GM19239 (cell line): Measurements from ENCODE around the gene EEF2K.
A peak's percentile ranks its signal among the peaks of the same experiment; 100 is the strongest.
"Not testable (repeated sequence)": the region's sequence is repeated elsewhere in the genome, so short reads cannot be mapped to it uniquely, and the experiment has no call there.

Source experiments
- DNase-seq: peaks from one replicate; pipeline ENCODE4 v3.0.0; 2011; ENCODE audit warnings: low spot score; ENCODE audit not compliant: insufficient read length
- FAIRE-seq: peaks from 2 replicates; lab custom pipeline; 2011; peaks lifted over from hg19 to GRCh38; lab: Jason Lieb, UNC

Gene EEF2K

GRCh38 chr16:22188595-22189442, 17.3 kb upstream of the EEF2K start:
- DNase-seq, result peak; percentile 65
- FAIRE-seq, result peak; percentile 92

GRCh38 chr16:22189473-22190080, 16.5 kb upstream of the EEF2K start:
- no peak for DNase-seq
- FAIRE-seq, result peak; percentile 72

GRCh38 chr16:22190081-22190775, 15.8 kb upstream of the EEF2K start:
- FAIRE-seq (no peak), DNase-seq (peak; percentile 67)

GRCh38 chr16:22190776-22191531, 15.1 kb upstream of the EEF2K start:
- FAIRE-seq (peak; percentile 97), DNase-seq (peak; percentile 50)

- no peak for FAIRE-seq
- no peak for DNase-seq
These were observed 14.4 kb upstream of the EEF2K start for GRCh38 chr16:22191532-22192260.

- FAIRE-seq (peak; percentile 91), DNase-seq (no peak)
These were observed 13.6 kb upstream of the EEF2K start for GRCh38 chr16:22192261-22193062.

- FAIRE-seq (no peak), DNase-seq (no peak)
These were observed 13.0 kb upstream of the EEF2K start for GRCh38 chr16:22193063-22193411.

GRCh38 chr16:22194707-22195444, 11.2 kb upstream of the EEF2K start:
- DNase-seq, result no peak
- no peak for FAIRE-seq

GRCh38 chr16:22195445-22195694, 10.7 kb upstream of the EEF2K start:
- FAIRE-seq (no peak), DNase-seq (no peak)

GRCh38 chr16:22195695-22196558, 10.2 kb upstream of the EEF2K start:
- FAIRE-seq (peak; percentile 44), DNase-seq (no peak)

- not testable (repeated sequence) for DNase-seq, FAIRE-seq
These were observed 9.4 kb upstream of the EEF2K start for GRCh38 chr16:22196559-22197168.

- no peak for DNase-seq
- no peak for FAIRE-seq
These were observed 7.4 kb upstream of the EEF2K start for GRCh38 chr16:22198547-22199293.

- no peak for DNase-seq
- FAIRE-seq, result no peak
These were observed 3.8 kb upstream of the EEF2K start for GRCh38 chr16:22202261-22202637.

GRCh38 chr16:22203091-22203490, 3.0 kb upstream of the EEF2K start:
- DNase-seq, result no peak
- FAIRE-seq, result no peak

- no peak for FAIRE-seq
- DNase-seq, result no peak
These were observed 1.9 kb upstream of the EEF2K start for GRCh38 chr16:22204091-22204655.

- no peak for FAIRE-seq
- no peak for DNase-seq
These were observed 483 bp upstream of the EEF2K start for GRCh38 chr16:22205577-22206012.
